H1 (cell line): ENCODE data around the gene COMT. TPM values are rescaled to one million over a fixed set of nuclear protein-coding genes. Genes with fewer than 3 reads are reported as not detected.

Experiments
- CTCF ChIA-PET: fragments of 300-600 bp; sonication (Branson Sonifier 250); formaldehyde crosslinking; loops from one replicate; lab custom pipeline; 2021; ENCODE audit not compliant: partially characterized antibody; lab: Charles Lee
- POLR2A ChIA-PET: fragments of 300-600 bp; sonication (Branson Sonifier 250); formaldehyde crosslinking; loops from one replicate; lab custom pipeline; 2021; ENCODE audit warnings: inconsistent platforms; ENCODE audit not compliant: partially characterized antibody; lab: Charles Lee
- DNase-seq, 2 experiments: peaks; one replicate each; pipeline versions ENCODE4 v3.0.0 to v3.0.0-alpha.2; 2010 to 2022; ENCODE audit warnings: low spot score in 2 of 2, low read depth in 1 of 2, mixed read lengths in 1 of 2
- FAIRE-seq: peaks from 2 replicates; lab custom pipeline; 2011; peaks lifted over from hg19 to GRCh38; lab: Jason Lieb, UNC
- H2AFZ ChIP-seq: 2 replicates; pipeline ENCODE4 v1.8.1; 2012; ENCODE audit warnings: low read length, inconsistent platforms
- H2AK5ac ChIP-seq: 2 replicates; pipeline ENCODE4 v1.6.1; 2013; ENCODE audit warnings: low read depth, low read length
- H2BK120ac ChIP-seq: replicated peaks from 2 replicates; pipeline ENCODE3; 2013; ENCODE audit warnings: low read depth, low read length, inconsistent platforms
- H2BK12ac ChIP-seq: 2 replicates; pipeline ENCODE4 v1.6.1; 2013; ENCODE audit warnings: low read depth, low read length
- H2BK15ac ChIP-seq: 2 replicates; pipeline ENCODE4 v1.6.1; 2013; ENCODE audit warnings: low read length
- H2BK20ac ChIP-seq: 2 replicates; pipeline ENCODE4 v1.6.1; 2013; ENCODE audit warnings: low read length
- H2BK5ac ChIP-seq: 2 replicates; pipeline ENCODE4 v1.6.1; 2013; ENCODE audit warnings: low read depth, low read length
- H3K14ac ChIP-seq: 2 replicates; pipeline ENCODE4 v1.6.1; 2013; ENCODE audit warnings: inconsistent platforms; ENCODE audit not compliant: insufficient read length
- H3K18ac ChIP-seq: 2 replicates; pipeline ENCODE4 v1.6.1; 2013; ENCODE audit warnings: low read length; ENCODE audit errors: extremely low read depth
- H3K23ac ChIP-seq: 2 replicates; pipeline ENCODE4 v1.6.1; 2013; ENCODE audit warnings: inconsistent platforms; ENCODE audit not compliant: insufficient read length
- H3K23me2 ChIP-seq: 2 replicates; pipeline ENCODE4 v1.6.1; 2013; ENCODE audit warnings: low read depth, low read length
- H3K27ac ChIP-seq: 2 replicates; pipeline ENCODE4 v1.6.1; 2011; ENCODE audit warnings: low read depth, low read length, inconsistent platforms
- H3K27me3 ChIP-seq, 4 experiments: replicated peaks in 1 of 4; 1 replicate in 1 of 4; 2 replicates in 3 of 4; pipeline versions ENCODE4 v1.6.1 to v1.8.1; 2011 to 2013; ENCODE audit warnings: low read length in 3 of 4, mild to moderate bottlenecking in 3 of 4, inconsistent platforms in 2 of 4, mixed read lengths in 2 of 4, moderate library complexity in 1 of 4; ENCODE audit not compliant: control insufficient read depth in 3 of 4, insufficient read depth in 3 of 4; ENCODE audit errors: extremely low read depth in 1 of 4
- H3K36me3 ChIP-seq, 4 experiments: 2 replicates each; pipeline versions ENCODE4 v1.6.1 to v1.8.1; 2011 to 2013; ENCODE audit warnings: mild to moderate bottlenecking in 4 of 4, low read length in 3 of 4, moderate library complexity in 2 of 4, control low read depth in 1 of 4, inconsistent platforms in 1 of 4; ENCODE audit not compliant: insufficient read depth in 4 of 4, control insufficient read depth in 2 of 4
- H3K4ac ChIP-seq: replicated peaks from 2 replicates; pipeline ENCODE3; 2013; ENCODE audit warnings: low read length, low read depth, mixed read lengths, inconsistent platforms; ENCODE audit not compliant: insufficient read length
- H3K4me1 ChIP-seq, 4 experiments: replicated peaks in 1 of 4; 1 replicate in 1 of 4; 2 replicates in 3 of 4; pipeline versions ENCODE4 v1.6.1 to v1.8.1; 2011 to 2013; ENCODE audit warnings: low read length in 3 of 4, inconsistent platforms in 2 of 4, mixed read lengths in 1 of 4; ENCODE audit not compliant: insufficient read depth in 4 of 4, control insufficient read depth in 3 of 4
- H3K4me2 ChIP-seq, 2 experiments: 2 replicates each; pipeline versions ENCODE4 v1.6.1 to v1.8.1; 2011 to 2013; ENCODE audit warnings: low read depth in 2 of 2, low read length in 2 of 2, control low read depth in 1 of 2, inconsistent platforms in 1 of 2, mild to moderate bottlenecking in 1 of 2; ENCODE audit not compliant: insufficient read depth in 1 of 2
- H3K4me3 ChIP-seq, 4 experiments: fragments of 200-600, 300-600 bp in 1 of 4; sonication (generic), shearing (Covaris generic), sonication (Bioruptor Twin) in 1 of 4; 2 replicates each; pipeline versions ENCODE4 v1.5.1 to v1.8.1; 2011 to 2016; ENCODE audit warnings: low read length in 4 of 4, low read depth in 3 of 4, control low read depth in 2 of 4, inconsistent platforms in 2 of 4, mild to moderate bottlenecking in 2 of 4, mixed read lengths in 1 of 4, moderate library complexity in 1 of 4; ENCODE audit not compliant: insufficient read depth in 2 of 4; ENCODE audit errors: extremely low read depth in 1 of 4
- H3K56ac ChIP-seq: replicated peaks from 2 replicates; pipeline ENCODE3; 2013; ENCODE audit warnings: low read depth, mild to moderate bottlenecking, mixed read lengths, low read length, inconsistent platforms; ENCODE audit not compliant: insufficient read length
- H3K79me1 ChIP-seq: 2 replicates; pipeline ENCODE4 v1.6.1; 2013; ENCODE audit warnings: low read depth, low read length, control low read depth
- H3K79me2 ChIP-seq, 2 experiments: 2 replicates each; pipeline versions ENCODE4 v1.6.1 to v1.8.1; 2012 to 2013; ENCODE audit warnings: low read length in 2 of 2, mild to moderate bottlenecking in 2 of 2, inconsistent platforms in 1 of 2; ENCODE audit not compliant: insufficient read depth in 2 of 2, control insufficient read depth in 1 of 2
- H3K9ac ChIP-seq, 4 experiments: replicated peaks in 1 of 4; 1 replicate in 1 of 4; 2 replicates in 3 of 4; pipeline versions ENCODE4 v1.6.1 to v1.8.1; 2011 to 2013; ENCODE audit warnings: low read depth in 3 of 4, low read length in 3 of 4, control low read depth in 2 of 4, mild to moderate bottlenecking in 2 of 4, moderate library complexity in 2 of 4, inconsistent platforms in 1 of 4; ENCODE audit errors: extremely low read depth in 1 of 4
- H3K9me3 ChIP-seq, 2 experiments: 2 replicates each; pipeline versions ENCODE4 v1.6.1 to v1.8.1; 2012 to 2013; ENCODE audit warnings: mild to moderate bottlenecking in 2 of 2, moderate library complexity in 2 of 2, control low read depth in 1 of 2, inconsistent platforms in 1 of 2, low read depth in 1 of 2, low read length in 1 of 2, mixed read lengths in 1 of 2; ENCODE audit not compliant: insufficient read depth in 2 of 2
- H4K20me1 ChIP-seq, 2 experiments: replicated peaks in 1 of 2; 2 replicates each; pipeline versions ENCODE3 to v1.8.1; 2011 to 2013; ENCODE audit warnings: inconsistent platforms in 2 of 2, low read length in 2 of 2, mild to moderate bottlenecking in 1 of 2; ENCODE audit not compliant: insufficient read depth in 2 of 2, control insufficient read depth in 1 of 2
- H4K5ac ChIP-seq: 2 replicates; pipeline ENCODE4 v1.6.1; 2013; ENCODE audit warnings: low read length, low read depth, mixed read lengths, inconsistent platforms; ENCODE audit not compliant: insufficient read length
- H4K8ac ChIP-seq: 2 replicates; pipeline ENCODE4 v1.8.0; 2013; ENCODE audit warnings: mild to moderate bottlenecking, moderate library complexity, low read length, inconsistent platforms; ENCODE audit not compliant: insufficient read depth; ENCODE audit errors: extremely low read depth
- H4K91ac ChIP-seq: replicated peaks from 2 replicates; pipeline ENCODE3; 2013; ENCODE audit warnings: low read length, mixed read lengths, inconsistent platforms; ENCODE audit not compliant: insufficient read length
- BACH1 ChIP-seq: IDR thresholded peaks from 2 replicates; pipeline ENCODE4 v1.6.1; 2012; ENCODE audit warnings: low read length, improper control_type of control experiment
- BRCA1 ChIP-seq: IDR thresholded peaks from 2 replicates; pipeline ENCODE4 v1.6.1; 2012; ENCODE audit warnings: low read depth, low read length, improper control_type of control experiment
- CHD1 ChIP-seq: IDR thresholded peaks from 2 replicates; pipeline ENCODE4 v1.6.1; 2012; ENCODE audit warnings: low read depth, low read length, improper control_type of control experiment
- CREB1 ChIP-seq: IDR thresholded peaks from 2 replicates; pipeline ENCODE4 v1.6.1; 2012; ENCODE audit warnings: inconsistent platforms
- EP300 ChIP-seq, 2 experiments: IDR thresholded peaks; 1 replicate in 1 of 2; 2 replicates in 1 of 2; pipeline ENCODE4 v1.6.1; 2011 to 2012; ENCODE audit warnings: low read depth in 2 of 2, low read length in 2 of 2, mild to moderate bottlenecking in 2 of 2, borderline replicate concordance in 1 of 2, inconsistent platforms in 1 of 2, moderate library complexity in 1 of 2
- KDM1A ChIP-seq: fragments of 200-600, 300-600 bp; sonication (generic); IDR thresholded peaks from 2 replicates; pipeline ENCODE4 v1.7.1; 2016; ENCODE audit warnings: mild to moderate bottlenecking, low read length, borderline replicate concordance
- MAFK ChIP-seq: IDR thresholded peaks from 2 replicates; pipeline ENCODE4 v1.6.1; 2012; ENCODE audit warnings: low read depth, mild to moderate bottlenecking, improper control_type of control experiment, low read length
- SIN3A ChIP-seq, 2 experiments: IDR thresholded peaks in 1 of 2; conservative IDR thresholded peaks in 1 of 2; 2 replicates each; pipeline ENCODE4 v1.6.1; 2011 to 2012; ENCODE audit warnings: low read length in 2 of 2, improper control_type of control experiment in 1 of 2, low read depth in 1 of 2, mild to moderate bottlenecking in 1 of 2
- TCF12 ChIP-seq: IDR thresholded peaks from 2 replicates; pipeline ENCODE4 v1.6.1; 2011; ENCODE audit warnings: low read depth, mild to moderate bottlenecking, low read length
- WGBS, 2 experiments: shearing (Covaris generic) in 1 of 2; methylation state at CpG; one replicate each; pipeline versions ENCODE4 v1.1.6 to v1.1.7; 2013 to 2015; ENCODE audit warnings: low lambda C conversion rate in 2 of 2, mixed read lengths in 2 of 2, inconsistent platforms in 1 of 2, low coverage in 1 of 2, missing lambda C conversion rate in 1 of 2; ENCODE audit not compliant: insufficient replicate concordance in 2 of 2, insufficient coverage in 1 of 2, insufficient read length in 1 of 2; ENCODE audit errors: extremely low coverage in 1 of 2, missing lambda C conversion rate in 1 of 2; 5-methylcytosine and 5-hydroxymethylcytosine counted together
- polyA plus RNA-seq, 7 experiments: library from polyadenylated mRNA; depleted of rRNA in 3 of 7; stranded (reverse) in 5 of 7; unstranded in 2 of 7; fragments of >200 nt in 5 of 7; fragments of 200-250 nt in 2 of 7; gene quantifications; 1 replicate in 5 of 7; 2 replicates in 1 of 7; 4 replicates in 1 of 7; pipeline versions ENCODE4 v1.2.1 to v1.2.3, GENCODE V29; 2011 to 2013; ENCODE audit warnings: missing spikeins in 2 of 7, mixed read lengths in 2 of 7
- total RNA-seq: library from RNA; stranded (reverse); fragmentation: NEBNext Ultra II Directional; extraction: Animal tissue kit (Norgen Biotek cat#: 25700); gene quantifications from 2 replicates; pipeline ENCODE4 v1.2.1, GENCODE V29; 2021
- TF ChIP-seq, protein P1 (sequence below), 3 experiments: IDR thresholded peaks; 1 replicate in 2 of 3; 2 replicates in 1 of 3; pipeline versions ENCODE4 v1.5.1 to v1.6.1; 2011; ENCODE audit warnings: low read length in 3 of 3, mild to moderate bottlenecking in 3 of 3, inconsistent platforms in 2 of 3, low read depth in 1 of 3, moderate library complexity in 1 of 3; ENCODE audit not compliant: insufficient read depth in 1 of 3; ENCODE audit errors: control extremely low read depth in 1 of 3

Gene COMT
- total and polyA plus RNA-seq, 2 of the 8 experiments (the other 6 are each of a cell fraction or from before 2014, with no cell fraction given): 15.2 to 33.7 TPM

DNA sequence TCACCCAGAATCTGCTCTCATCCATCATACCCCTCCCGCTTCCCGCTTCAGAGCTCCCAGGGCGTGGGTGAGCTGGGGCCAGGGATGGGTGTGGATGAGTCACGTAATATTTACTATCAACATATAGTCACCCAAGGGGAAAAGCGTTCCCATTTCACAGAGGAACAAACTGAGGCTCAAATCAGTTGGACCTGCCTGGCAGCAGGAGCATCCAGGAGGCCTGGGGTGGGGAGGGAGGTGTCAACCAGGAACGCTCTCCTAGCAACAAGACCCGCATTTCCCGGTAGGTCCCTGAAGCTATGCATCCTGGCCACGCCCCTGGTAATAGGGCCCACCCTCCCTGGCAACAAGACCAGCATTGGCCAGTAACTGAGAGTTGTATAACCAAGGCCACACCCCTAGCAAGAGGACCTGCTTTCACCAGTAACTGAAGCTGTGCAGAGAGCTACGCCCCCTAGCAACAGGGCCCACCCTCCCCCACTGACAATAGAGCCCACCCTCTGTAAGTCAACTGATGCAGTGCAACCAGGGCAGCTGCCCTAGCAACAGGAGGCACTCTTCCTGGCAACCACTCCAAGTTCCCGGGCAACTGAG lies 32.8 kb downstream of the COMT start:
- H3K9ac ChIP-seq: no peak overlapping the region
- H3K27me3 ChIP-seq: no peaks in the 10 kb centered on the region
- H3K23me2 ChIP-seq: no peaks in the 10 kb centered on the region; the same call in 1 of the 2 replicates
- H3K4me3 ChIP-seq: no peak overlapping the region; a peak in 1 of 8 replicates
- ChIA-PET POLR2A (interaction anchor here (0.8 to 2.6 kb wide), 11 partner anchors 12 to 151 kb away, joined by 3 to 13 read pairs (median 3); partner anchors contain the start of gene DGCR8), CTCF (interaction anchor here (0.7 to 16.2 kb wide), 12 partner anchors 9 to 168 kb away, joined by 3 to 369 read pairs (median 6); partner anchors contain the start of gene TRMT2A)
- H2BK20ac ChIP-seq: no peak overlapping the region
- H3K36me3 ChIP-seq: peaks cover 8 to 35% (median 15%) of the 10 kb centered on the region in 4 experiments; a peak in 7 of 8 replicates
- peak overlapping the region; percentile 20 to 55; a peak in 2 of 4 replicates for H3K4me2 ChIP-seq
- no peak overlapping the region for H2BK12ac ChIP-seq
- H3K23ac ChIP-seq: no peak overlapping the region
- H3K27ac ChIP-seq: peak overlapping the region; percentile 81
- H4K91ac ChIP-seq: no peak overlapping the region
- no peak overlapping the region for H3K4ac ChIP-seq
- FAIRE-seq (peak; percentile 99), DNase-seq (peak; percentile 86 to 90)
- no peak overlapping the region for H2AFZ ChIP-seq
- H3K14ac ChIP-seq: no peak overlapping the region
- H3K79me1 ChIP-seq: no peaks in the 10 kb centered on the region
- H4K8ac ChIP-seq: no peak overlapping the region
- H3K9me3 ChIP-seq: no peaks in the 10 kb centered on the region
- H3K79me2 ChIP-seq: no peaks in the 10 kb centered on the region
- H4K5ac ChIP-seq: no peak overlapping the region
- no peak overlapping the region for H2AK5ac ChIP-seq
- 64% methylated on average over 11 of the region's 11 CpGs; no CpG with 5 or more reads in 1 of the 2 experiments for WGBS, 2 experiments
- H4K20me1 ChIP-seq: peaks cover 11 to 21% of the 10 kb centered on the region in 2 experiments
- H3K4me1 ChIP-seq: peaks cover 3 to 15% (median 13%) of the 10 kb centered on the region in 4 experiments; a peak in 6 of 7 replicates
- no peak overlapping the region for H3K56ac ChIP-seq
- H2BK120ac ChIP-seq: no peak overlapping the region
- H2BK5ac ChIP-seq: peak overlapping the region; percentile 86
- H3K18ac ChIP-seq: no peak overlapping the region
- H2BK15ac ChIP-seq: no peak overlapping the region
- TF ChIP-seq CREB1 (no peak), BACH1 (no peak), SIN3A (conservative IDR thresholded peaks at IDR 0.05 in 1 of 2, IDR thresholded peaks at IDR 0.05 in 1 of 2; ENCODE audit: low read depth in 1 of 2, low read length in 2 of 2) (peak in 1 of 2 experiments; percentile 67; a peak in 1 of 4 replicates), BRCA1 (no peak), TCF12 (0 out of 2 replicates have a peak, but pooled peaks have one; percentile 1), EP300 (IDR thresholded peaks at IDR 0.05; ENCODE audit: borderline replicate concordance in 1 of 2, low read depth in 2 of 2, low read length in 2 of 2) (no peak), CHD1 (no peak), KDM1A (peak; percentile 99), MAFK (no peak)
- TF ChIP-seq, protein P1, sequence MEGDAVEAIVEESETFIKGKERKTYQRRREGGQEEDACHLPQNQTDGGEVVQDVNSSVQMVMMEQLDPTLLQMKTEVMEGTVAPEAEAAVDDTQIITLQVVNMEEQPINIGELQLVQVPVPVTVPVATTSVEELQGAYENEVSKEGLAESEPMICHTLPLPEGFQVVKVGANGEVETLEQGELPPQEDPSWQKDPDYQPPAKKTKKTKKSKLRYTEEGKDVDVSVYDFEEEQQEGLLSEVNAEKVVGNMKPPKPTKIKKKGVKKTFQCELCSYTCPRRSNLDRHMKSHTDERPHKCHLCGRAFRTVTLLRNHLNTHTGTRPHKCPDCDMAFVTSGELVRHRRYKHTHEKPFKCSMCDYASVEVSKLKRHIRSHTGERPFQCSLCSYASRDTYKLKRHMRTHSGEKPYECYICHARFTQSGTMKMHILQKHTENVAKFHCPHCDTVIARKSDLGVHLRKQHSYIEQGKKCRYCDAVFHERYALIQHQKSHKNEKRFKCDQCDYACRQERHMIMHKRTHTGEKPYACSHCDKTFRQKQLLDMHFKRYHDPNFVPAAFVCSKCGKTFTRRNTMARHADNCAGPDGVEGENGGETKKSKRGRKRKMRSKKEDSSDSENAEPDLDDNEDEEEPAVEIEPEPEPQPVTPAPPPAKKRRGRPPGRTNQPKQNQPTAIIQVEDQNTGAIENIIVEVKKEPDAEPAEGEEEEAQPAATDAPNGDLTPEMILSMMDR (IDR thresholded peaks at IDR 0.05; ENCODE audit: control extremely low read depth in 1 of 3, insufficient read depth in 1 of 3, low read depth in 1 of 3, low read length in 3 of 3): no peak
